ENCODE data around the gene LMO3.
A peak's percentile ranks its signal among the peaks of the same experiment; 100 is the strongest.

Gene LMO3

DNA sequence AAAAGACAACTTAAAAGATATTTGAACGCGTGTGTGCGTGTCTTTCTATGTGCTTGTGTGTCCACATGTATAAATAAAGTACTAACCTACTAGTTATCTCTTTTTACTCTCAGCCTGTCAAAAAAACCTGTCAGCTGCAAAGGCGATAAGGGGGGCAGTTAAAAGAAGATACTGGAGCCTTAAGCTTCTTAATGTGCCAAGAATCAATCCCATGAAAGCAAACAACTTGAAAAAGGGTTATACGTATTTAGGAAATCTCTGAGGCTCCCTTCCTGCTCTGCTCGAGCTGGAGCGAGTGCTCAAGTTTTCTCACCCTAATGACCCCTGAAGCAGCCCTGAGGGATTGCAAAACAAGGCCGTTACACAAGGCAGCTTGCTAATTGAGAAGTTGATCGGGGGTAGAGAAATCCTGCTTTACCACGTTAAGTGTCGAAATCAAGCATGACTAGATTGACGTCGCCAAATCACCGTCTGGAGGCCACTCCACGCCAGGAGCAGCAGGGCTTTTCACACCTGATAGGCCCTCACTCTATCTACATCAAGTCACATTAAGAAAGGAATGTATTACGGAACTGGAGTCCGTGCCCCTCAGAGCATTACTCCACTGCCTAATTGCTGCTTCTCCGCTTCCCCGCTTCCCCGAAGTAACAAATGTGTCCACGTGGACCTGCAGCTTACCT, 32.4 kb downstream of the LMO3 start:
- TF ChIP-seq, protein P1, sequence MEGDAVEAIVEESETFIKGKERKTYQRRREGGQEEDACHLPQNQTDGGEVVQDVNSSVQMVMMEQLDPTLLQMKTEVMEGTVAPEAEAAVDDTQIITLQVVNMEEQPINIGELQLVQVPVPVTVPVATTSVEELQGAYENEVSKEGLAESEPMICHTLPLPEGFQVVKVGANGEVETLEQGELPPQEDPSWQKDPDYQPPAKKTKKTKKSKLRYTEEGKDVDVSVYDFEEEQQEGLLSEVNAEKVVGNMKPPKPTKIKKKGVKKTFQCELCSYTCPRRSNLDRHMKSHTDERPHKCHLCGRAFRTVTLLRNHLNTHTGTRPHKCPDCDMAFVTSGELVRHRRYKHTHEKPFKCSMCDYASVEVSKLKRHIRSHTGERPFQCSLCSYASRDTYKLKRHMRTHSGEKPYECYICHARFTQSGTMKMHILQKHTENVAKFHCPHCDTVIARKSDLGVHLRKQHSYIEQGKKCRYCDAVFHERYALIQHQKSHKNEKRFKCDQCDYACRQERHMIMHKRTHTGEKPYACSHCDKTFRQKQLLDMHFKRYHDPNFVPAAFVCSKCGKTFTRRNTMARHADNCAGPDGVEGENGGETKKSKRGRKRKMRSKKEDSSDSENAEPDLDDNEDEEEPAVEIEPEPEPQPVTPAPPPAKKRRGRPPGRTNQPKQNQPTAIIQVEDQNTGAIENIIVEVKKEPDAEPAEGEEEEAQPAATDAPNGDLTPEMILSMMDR (IDR thresholded peaks at IDR 0.05; ENCODE audit: extremely low read depth, missing control alignments), result no peak
- DNase-seq (ENCODE audit: low spot score), result no peak

DNA sequence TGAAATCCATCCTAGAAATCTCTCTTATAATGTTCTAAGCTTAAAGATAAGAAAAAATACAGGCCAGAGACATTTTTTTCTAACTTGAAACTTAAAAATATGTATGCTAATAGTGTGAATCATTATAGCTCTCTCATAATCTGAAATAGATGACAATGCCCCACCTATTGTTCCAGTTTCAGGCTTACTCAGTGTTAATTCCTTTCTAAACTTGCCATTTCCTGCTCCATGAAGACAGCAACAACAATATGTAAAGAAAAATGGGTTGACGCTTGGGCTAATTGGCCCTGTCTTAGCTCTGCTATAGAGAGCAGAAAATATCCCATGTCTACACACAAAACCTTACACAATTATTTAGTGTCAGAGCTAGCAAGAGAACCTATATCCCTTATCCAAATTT, 37.1 kb downstream of the LMO3 start:
- peak; percentile 12 for DNase-seq (ENCODE audit: low spot score)
- TF ChIP-seq, protein P1 (IDR thresholded peaks at IDR 0.05; ENCODE audit: extremely low read depth, missing control alignments), result no peak

GRCh38 chr12:16564675-16565074, 41.3 kb downstream of the LMO3 start:
- TF ChIP-seq, protein P1 (IDR thresholded peaks at IDR 0.05; ENCODE audit: extremely low read depth, missing control alignments), result no peak
- DNase-seq (ENCODE audit: low spot score), result no peak

GRCh38 chr12:16563504-16563903, 42.5 kb downstream of the LMO3 start:
- TF ChIP-seq, protein P1 (IDR thresholded peaks at IDR 0.05; ENCODE audit: extremely low read depth, missing control alignments), result no peak
- no peak for DNase-seq (ENCODE audit: low spot score)

- no peak for DNase-seq (ENCODE audit: low spot score)
- TF ChIP-seq, protein P1 (IDR thresholded peaks at IDR 0.05; ENCODE audit: extremely low read depth, missing control alignments), result no peak
These were observed 43.0 kb downstream of the LMO3 start for GRCh38 chr12:16562921-16563320.

GRCh38 chr12:16562435-16562834, 43.5 kb downstream of the LMO3 start:
- DNase-seq (ENCODE audit: low spot score), result no peak
- TF ChIP-seq, protein P1 (IDR thresholded peaks at IDR 0.05; ENCODE audit: extremely low read depth, missing control alignments), result no peak

DNA sequence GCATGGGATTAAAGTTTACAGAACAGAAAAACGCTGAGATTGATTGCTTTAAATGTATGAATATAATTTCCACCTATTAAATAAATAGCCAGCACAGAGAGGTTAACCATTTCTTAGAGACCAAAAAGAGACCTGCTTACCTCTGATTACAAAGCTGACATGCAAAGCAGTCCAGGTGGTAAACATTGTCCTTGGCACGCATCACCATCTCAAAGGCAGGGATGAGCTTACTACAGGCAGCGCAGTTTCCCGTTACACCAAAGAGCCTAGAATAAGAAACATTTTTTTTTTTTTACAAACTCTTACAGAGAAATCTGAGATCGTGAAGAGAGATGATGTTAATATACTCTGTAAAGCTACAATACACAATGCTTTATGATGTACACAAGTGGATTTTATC, 45.7 kb downstream of the LMO3 start:
- TF ChIP-seq, protein P1 (IDR thresholded peaks at IDR 0.05; ENCODE audit: extremely low read depth, missing control alignments), result no peak
- no peak for DNase-seq (ENCODE audit: low spot score)
